Mesothelial cell of epicardium (in vitro differentiated cells): ENCODE results near the gene GYS1. TPM values are rescaled to one million over a fixed set of nuclear protein-coding genes. Genes with fewer than 3 reads are reported as not detected.
A peak's percentile ranks its signal among the peaks of the same experiment; 100 is the strongest.

Experiments
- DNase-seq, 2 experiments: peaks; one replicate each; pipeline ENCODE4 v3.0.0; 2021; ENCODE audit warnings: low spot score in 2 of 2; ENCODE audit not compliant: unreplicated experiment in 2 of 2
- H3K27ac Mint-ChIP-seq: 2 replicates; pipeline ENCODE4 v1.8.0; 2021; ENCODE audit warnings: mixed read lengths
- H3K27me3 Mint-ChIP-seq: 2 replicates; pipeline ENCODE4 v1.8.0; 2021; ENCODE audit warnings: low read depth, mixed read lengths
- H3K36me3 Mint-ChIP-seq: 2 replicates; pipeline ENCODE4 v1.8.0; 2021; ENCODE audit warnings: mixed read lengths
- H3K4me1 Mint-ChIP-seq: 2 replicates; pipeline ENCODE4 v1.8.0; 2021; ENCODE audit warnings: mixed read lengths
- H3K4me3 Mint-ChIP-seq: 2 replicates; pipeline ENCODE4 v1.8.0; 2021; ENCODE audit warnings: mild to moderate bottlenecking, moderate library complexity, mixed read lengths
- H3K9me3 Mint-ChIP-seq: 2 replicates; pipeline ENCODE4 v1.8.0; 2021; ENCODE audit warnings: mixed read lengths
- total RNA-seq: library from RNA; stranded (reverse); gene quantifications from 3 replicates; pipeline ENCODE4 v1.2.1, GENCODE V29; 2021
- TF ChIP-seq, protein P1 (sequence below): fragments of 200-600 bp; sonication (generic); IDR thresholded peaks from one replicate; pipeline ENCODE4 v1.5.0; 2021; ENCODE audit warnings: antibody characterized with exemption; ENCODE audit not compliant: unreplicated experiment

Gene GYS1
- total RNA-seq, 1 donor from 2014 or later = 58.8 TPM

DNA sequence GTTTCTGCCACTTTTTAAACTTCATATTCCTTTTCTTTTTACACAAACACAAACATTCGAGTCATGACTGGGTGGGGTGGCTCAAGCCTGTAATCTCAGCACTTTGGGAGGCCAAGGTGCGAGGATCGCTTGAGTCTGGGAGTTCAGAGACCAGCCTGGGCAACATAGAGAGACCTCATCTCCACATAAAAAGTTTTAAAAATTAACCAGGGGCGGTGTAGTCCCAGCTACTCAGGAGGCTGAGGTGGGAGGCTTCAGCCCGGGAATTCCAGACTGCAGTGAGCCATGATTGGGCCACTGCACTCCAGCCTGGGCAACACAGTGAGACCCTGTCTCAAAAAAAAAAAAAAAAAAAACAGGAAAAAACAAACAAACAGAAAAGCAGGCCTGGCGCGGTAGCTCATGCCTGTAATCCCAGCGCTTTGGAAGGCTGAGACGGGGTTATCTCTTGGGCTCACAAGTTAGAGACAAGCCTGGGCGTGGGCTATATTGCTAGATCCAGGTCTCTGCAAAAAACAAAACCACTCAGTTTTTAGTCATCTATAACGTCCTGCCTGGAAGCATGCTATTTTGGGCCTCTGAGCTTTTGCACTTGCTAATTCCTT, 39.0 kb downstream of the GYS1 start:
- Mint-ChIP-seq H3K4me1 (peaks cover 13% of the 10 kb centered on the region), H3K36me3 (peaks cover 18% of the 10 kb centered on the region), H3K4me3 (peak overlapping the region; percentile 84), H3K9me3 (no peaks in the 10 kb centered on the region), H3K27ac (peak overlapping the region; percentile 96), H3K27me3 (no peaks in the 10 kb centered on the region)
- TF ChIP-seq, protein P1, sequence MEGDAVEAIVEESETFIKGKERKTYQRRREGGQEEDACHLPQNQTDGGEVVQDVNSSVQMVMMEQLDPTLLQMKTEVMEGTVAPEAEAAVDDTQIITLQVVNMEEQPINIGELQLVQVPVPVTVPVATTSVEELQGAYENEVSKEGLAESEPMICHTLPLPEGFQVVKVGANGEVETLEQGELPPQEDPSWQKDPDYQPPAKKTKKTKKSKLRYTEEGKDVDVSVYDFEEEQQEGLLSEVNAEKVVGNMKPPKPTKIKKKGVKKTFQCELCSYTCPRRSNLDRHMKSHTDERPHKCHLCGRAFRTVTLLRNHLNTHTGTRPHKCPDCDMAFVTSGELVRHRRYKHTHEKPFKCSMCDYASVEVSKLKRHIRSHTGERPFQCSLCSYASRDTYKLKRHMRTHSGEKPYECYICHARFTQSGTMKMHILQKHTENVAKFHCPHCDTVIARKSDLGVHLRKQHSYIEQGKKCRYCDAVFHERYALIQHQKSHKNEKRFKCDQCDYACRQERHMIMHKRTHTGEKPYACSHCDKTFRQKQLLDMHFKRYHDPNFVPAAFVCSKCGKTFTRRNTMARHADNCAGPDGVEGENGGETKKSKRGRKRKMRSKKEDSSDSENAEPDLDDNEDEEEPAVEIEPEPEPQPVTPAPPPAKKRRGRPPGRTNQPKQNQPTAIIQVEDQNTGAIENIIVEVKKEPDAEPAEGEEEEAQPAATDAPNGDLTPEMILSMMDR = no peak
- no peak for DNase-seq

DNA sequence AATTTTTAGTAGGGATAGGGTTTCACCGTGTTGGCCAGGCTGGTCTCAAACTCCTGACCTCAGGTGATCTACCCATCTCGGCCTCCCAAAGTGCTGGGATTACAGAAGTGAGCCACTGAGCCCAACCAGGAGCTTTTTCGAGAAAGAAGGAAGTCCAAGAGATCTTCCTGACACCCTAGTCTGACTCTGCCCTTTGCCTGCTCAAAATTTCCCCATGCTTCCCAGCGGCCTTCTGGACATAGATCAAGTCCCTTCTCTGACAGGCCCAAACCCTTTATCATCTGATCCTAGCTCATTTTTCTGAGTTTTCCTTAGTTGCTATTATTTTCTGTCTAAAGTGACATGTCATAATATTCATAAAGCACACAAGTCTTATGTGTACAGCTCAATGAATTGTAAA, 40.0 kb downstream of the GYS1 start:
- Mint-ChIP-seq H3K4me3 (no peak overlapping the region), H3K27me3 (no peaks in the 10 kb centered on the region), H3K4me1 (peaks cover 13% of the 10 kb centered on the region), H3K36me3 (peaks cover 16% of the 10 kb centered on the region), H3K9me3 (peaks cover 2% of the 10 kb centered on the region), H3K27ac (no peak overlapping the region)
- TF ChIP-seq, protein P1 = no peak
- no peak for DNase-seq

DNA sequence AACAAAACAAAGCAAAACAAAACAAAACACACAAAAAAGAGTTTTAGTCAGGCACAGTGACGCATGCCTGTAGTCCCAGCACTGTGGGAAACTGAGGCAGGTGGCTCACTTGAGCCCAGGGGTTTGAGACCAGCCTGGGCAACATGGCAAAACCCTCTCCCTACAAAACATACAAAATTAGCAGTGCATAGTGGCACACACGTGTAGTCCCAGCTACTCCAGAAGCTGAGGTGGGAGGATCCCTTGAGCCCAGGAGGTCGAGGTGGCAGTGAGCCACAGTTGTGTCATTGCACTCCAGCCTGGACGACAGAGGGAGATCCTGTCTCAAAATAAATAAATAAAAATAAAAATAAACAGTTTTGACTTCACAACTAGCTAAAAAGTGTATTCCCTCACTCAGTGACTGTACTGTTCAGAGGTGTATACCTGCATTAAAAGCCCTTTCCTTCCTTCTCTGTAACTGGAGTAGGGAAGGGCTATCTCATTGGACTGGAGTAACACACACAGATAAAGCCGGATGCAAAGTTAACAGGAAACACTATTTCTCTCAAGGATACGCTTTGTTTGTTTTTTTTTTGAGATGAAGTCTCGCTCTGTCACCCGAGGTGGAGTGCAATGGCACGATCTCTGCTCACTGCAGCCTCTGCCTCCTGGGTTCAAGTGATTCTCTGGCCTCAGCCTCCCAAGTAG, 42.1 kb downstream of the GYS1 start:
- Mint-ChIP-seq H3K36me3 (no peaks in the 10 kb centered on the region), H3K27me3 (no peaks in the 10 kb centered on the region), H3K9me3 (peaks cover 3% of the 10 kb centered on the region), H3K27ac (no peak overlapping the region), H3K4me3 (no peak overlapping the region), H3K4me1 (peaks cover 11% of the 10 kb centered on the region)
- TF ChIP-seq, protein P1 = no peak
- DNase-seq = no peak

DNA sequence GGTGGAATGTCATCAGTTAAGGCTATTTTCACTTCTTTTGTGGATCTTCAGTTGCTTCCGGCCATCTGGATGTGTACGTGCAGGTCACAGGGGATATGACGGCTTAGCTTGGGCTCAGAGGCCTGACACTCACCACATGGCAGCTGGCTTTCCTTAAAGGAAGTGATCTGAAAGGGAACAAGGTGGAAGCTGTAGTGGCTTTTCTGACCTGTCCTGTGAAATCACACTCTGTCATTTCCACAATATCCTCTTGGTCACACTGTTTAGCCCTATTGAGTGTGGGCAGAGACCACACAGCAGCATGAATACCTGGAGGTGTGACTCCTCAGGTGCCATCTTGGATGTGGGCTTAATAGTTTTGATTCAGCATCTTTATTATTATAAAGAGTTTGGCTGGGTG, 43.0 kb downstream of the GYS1 start:
- TF ChIP-seq, protein P1 = no peak

DNA sequence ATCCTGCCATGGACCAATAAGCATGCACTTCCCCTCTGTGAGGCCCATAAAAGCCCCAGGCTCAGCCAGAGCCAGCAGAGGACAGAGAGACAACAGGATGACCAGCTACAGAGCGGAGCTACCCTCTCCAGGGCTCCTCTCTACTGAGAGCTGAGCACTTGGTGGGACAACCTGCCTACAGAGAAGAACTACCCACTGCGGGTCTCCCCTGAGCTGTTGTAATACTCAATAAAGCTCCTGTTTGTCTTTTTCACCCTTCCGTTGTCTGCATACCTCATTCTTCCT, 45.9 kb downstream of the GYS1 start:
- Mint-ChIP-seq H3K4me1 (no peaks in the 10 kb centered on the region), H3K27me3 (no peaks in the 10 kb centered on the region), H3K4me3 (no peak overlapping the region), H3K27ac (no peak overlapping the region), H3K36me3 (peaks cover 2% of the 10 kb centered on the region), H3K9me3 (peaks cover 3% of the 10 kb centered on the region)
- TF ChIP-seq, protein P1 = no peak
- DNase-seq = no peak

More for the DNA sequence above, 43.0 kb downstream of the GYS1 start:
- Mint-ChIP-seq H3K36me3 (no peaks in the 10 kb centered on the region), H3K27ac (no peak overlapping the region), H3K4me3 (no peak overlapping the region), H3K4me1 (peaks cover 3% of the 10 kb centered on the region), H3K27me3 (no peaks in the 10 kb centered on the region), H3K9me3 (peaks cover 3% of the 10 kb centered on the region)
- DNase-seq = no peak
